ENCODE measurements around the gene PACSIN1.

GRCh38 chr6:34506718-34507117 is 40.8 kb downstream of the PACSIN1 start:
- TF ChIP-seq CTCF (IDR thresholded peaks at IDR 0.05; ENCODE audit: low read depth, low read length) (no peak), EZH2phosphoT487 (IDR thresholded peaks at IDR 0.05; ENCODE audit: low read depth) (no peak)
